A549 treated with CpdA at 1 μM for 4 hours (cell line): ENCODE data around the gene OGFOD1. TPM values are rescaled to one million over a fixed set of nuclear protein-coding genes. Genes with fewer than 3 reads are reported as not detected.

ENCODE experiments used
- total RNA-seq: library from RNA; stranded (reverse); fragments of 200-300 nt; extraction: Qiagen RNA extraction; gene quantifications from 5 replicates; pipeline ENCODE4 v1.2.3, GENCODE V29; 2022; ENCODE audit warnings: low read depth

The OGFOD1 gene
- 63.9 to 103 TPM (median 74.3 TPM) in 5 replicates for total RNA-seq

GRCh38 chr16:56450986-56451752, at the start of gene OGFOD1, which contains the start of gene NUDT21:
Gene OGFOD1 (plus strand): TSS chr16:56451554. CDS start chr16:56451613, 59 bp downstream.
Gene NUDT21 (minus strand): TSS chr16:56451332. CDS start chr16:56451202, 130 bp downstream.

DNA sequence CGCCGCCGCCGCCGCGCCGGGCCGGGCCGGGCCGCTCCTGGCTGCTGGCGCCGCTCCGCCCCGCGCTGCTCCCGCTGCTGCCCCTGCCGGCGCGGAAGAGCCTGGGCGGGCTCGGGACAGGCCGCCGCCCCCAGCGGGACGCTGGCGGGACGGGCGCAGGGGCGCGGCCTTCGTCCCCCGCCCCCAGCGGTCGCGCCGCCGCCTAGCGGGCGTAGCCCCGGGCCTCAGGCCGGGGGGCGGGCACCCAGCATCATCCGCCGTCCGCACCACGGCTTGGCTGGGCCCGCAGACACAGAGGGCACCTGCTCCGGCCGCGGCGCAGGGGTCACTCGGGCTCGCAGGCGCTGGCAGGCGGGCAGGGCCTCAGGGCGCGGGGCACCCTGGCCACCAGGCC, 25.9 kb upstream of the OGFOD1 start, which contains the start of gene AMFR:
Gene AMFR, minus strand, starts transcription at position 107 of the 394 bp plus-strand sequence. CDS start 218 bp downstream, outside the sequence.

DNA sequence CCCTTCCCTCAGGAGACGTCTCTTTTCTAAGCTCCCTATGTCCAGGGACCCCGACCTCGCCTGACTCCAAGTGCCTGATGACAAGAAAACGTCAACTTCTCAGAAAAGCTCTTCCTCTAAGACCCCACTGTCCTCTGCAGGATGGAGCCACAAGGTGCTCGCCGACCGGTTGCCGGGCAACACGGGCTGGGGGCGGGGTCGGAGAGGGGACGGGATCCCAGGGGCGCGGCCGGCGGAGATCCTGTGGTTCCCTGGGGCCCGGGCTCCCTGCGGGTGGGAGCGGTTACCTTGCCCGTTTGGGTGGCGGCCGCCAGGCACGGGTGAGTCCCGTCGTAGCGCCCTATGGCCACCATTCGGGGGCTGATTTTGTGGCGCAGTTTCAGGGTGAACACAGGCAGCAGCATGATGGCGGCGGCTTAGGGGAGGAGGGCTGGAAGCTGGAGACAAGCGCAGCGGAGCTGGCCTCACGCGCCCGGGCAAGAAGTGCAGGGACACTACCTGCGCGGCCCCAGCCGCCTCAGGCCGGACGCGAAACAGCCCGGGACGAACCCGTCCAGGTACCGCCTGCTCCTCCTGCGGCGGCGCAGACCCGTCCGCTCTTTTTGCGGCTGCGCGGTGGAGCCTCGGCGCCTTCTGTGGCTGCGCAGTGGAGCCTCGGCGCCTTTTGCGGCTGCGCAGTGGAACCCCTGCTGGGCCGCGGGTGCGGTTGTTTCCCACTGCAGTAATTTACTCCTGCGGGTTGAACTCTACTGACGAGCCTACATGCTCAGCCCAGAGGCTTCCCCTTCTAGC, 68.3 kb downstream of the OGFOD1 start, which contains the start of gene BBS2:
Gene BBS2, minus strand, starts transcription at position 566 of the 792 bp plus-strand sequence. Its CDS starts 162 bp downstream, at position 404.

Other genes starting within 250 kb of the OGFOD1 start
- gene AMFR, start 26.0 kb upstream of the OGFOD1 start, total RNA-seq, result 56.4 to 67.6 TPM (median 59.3 TPM) in 5 replicates
- gene NUDT21, start 222 bp upstream of the OGFOD1 start, total RNA-seq, result 105 to 122 TPM (median 110 TPM) in 5 replicates
- gene BBS2, start 68.5 kb downstream of the OGFOD1 start, total RNA-seq, result 16.3 to 21.6 TPM (median 19.4 TPM) in 5 replicates
- gene MT4, start 113.5 kb downstream of the OGFOD1 start, total RNA-seq, result not detected in 5 replicates
- gene MT3, start 138.0 kb downstream of the OGFOD1 start, total RNA-seq, result 1.5 TPM in 1 of 5 replicates, not detected in the others
- 559 to 813 TPM (median 661 TPM) in 5 replicates for gene MT2A, start 157.0 kb downstream of the OGFOD1 start, total RNA-seq
- gene MT1E, start 174.2 kb downstream of the OGFOD1 start, total RNA-seq, result 0.80 TPM in 1 of 5 replicates, not detected in the others
- not detected in 5 replicates for gene MT1M, start 181.1 kb downstream of the OGFOD1 start, total RNA-seq
- gene MT1A, start 187.1 kb downstream of the OGFOD1 start, total RNA-seq, result 11.0 to 18.4 TPM (median 16.2 TPM) in 5 replicates
- not detected in 5 replicates for gene MT1B, start 200.3 kb downstream of the OGFOD1 start, total RNA-seq
- gene MT1F, start 206.4 kb downstream of the OGFOD1 start, total RNA-seq, result 7.8 to 18.7 TPM (median 12.3 TPM) in 5 replicates
- gene MT1G, start 216.5 kb downstream of the OGFOD1 start, total RNA-seq, result not detected in 5 replicates
- not detected in 5 replicates for gene MT1H, start 218.3 kb downstream of the OGFOD1 start, total RNA-seq
- 152 to 245 TPM (median 180 TPM) in 5 replicates for gene MT1X, start 230.9 kb downstream of the OGFOD1 start, total RNA-seq